Immature natural killer cell (primary cell): ENCODE data around the gene IMMP2L. TPM values are rescaled to one million over a fixed set of nuclear protein-coding genes. Genes with fewer than 3 reads are reported as not detected.
A peak's percentile ranks its signal among the peaks of the same experiment; 100 is the strongest.
"Not testable (repeated sequence)": the region's sequence is repeated elsewhere in the genome, so short reads cannot be mapped to it uniquely, and the experiment has no call there.

Experiments
- DNase-seq, 3 donors: peaks; one replicate each; pipeline ENCODE4 v3.0.0; 2022; ENCODE audit warnings: mixed read lengths in 1 of 3
- H3K27ac Mint-ChIP-seq, 6 donors: one replicate each; pipeline ENCODE4 v1.8.0; 2020; ENCODE audit warnings: mixed read lengths in 6 of 6, mild to moderate bottlenecking in 5 of 6, inconsistent platforms in 4 of 6, moderate library complexity in 3 of 6
- H3K27me3 Mint-ChIP-seq, 3 donors: one replicate each; pipeline ENCODE4 v1.8.0; 2020 to 2021; ENCODE audit warnings: low read depth in 3 of 3, mild to moderate bottlenecking in 3 of 3, mixed read lengths in 3 of 3, moderate library complexity in 3 of 3, inconsistent platforms in 1 of 3
- H3K36me3 Mint-ChIP-seq, 3 donors: one replicate each; pipeline ENCODE4 v1.8.0; 2020; ENCODE audit warnings: mixed read lengths in 3 of 3, inconsistent platforms in 2 of 3, mild to moderate bottlenecking in 2 of 3
- H3K4me1 Mint-ChIP-seq, 2 donors: one replicate each; pipeline ENCODE4 v1.8.0; 2020; ENCODE audit warnings: inconsistent platforms in 2 of 2, mild to moderate bottlenecking in 2 of 2, mixed read lengths in 2 of 2, moderate library complexity in 1 of 2
- H3K4me3 Mint-ChIP-seq, 5 donors: one replicate each; pipeline ENCODE4 v1.8.0; 2020; ENCODE audit warnings: mild to moderate bottlenecking in 5 of 5, mixed read lengths in 5 of 5, inconsistent platforms in 3 of 5, moderate library complexity in 3 of 5
- H3K9me3 Mint-ChIP-seq, 6 donors: one replicate each; pipeline ENCODE4 v1.8.0; 2020; ENCODE audit warnings: mild to moderate bottlenecking in 6 of 6, mixed read lengths in 6 of 6, inconsistent platforms in 4 of 6, moderate library complexity in 3 of 6
- polyA plus RNA-seq, 3 donors: library from polyadenylated mRNA; unstranded; fragments of 300-500 nt; fragmentation: Illumina TruSeq; gene quantifications; one replicate each; pipeline ENCODE4 v1.2.3, GENCODE V29; 2021

The IMMP2L gene
- polyA plus RNA-seq, 3 donors from 2014 or later, result 17.0 to 20.7 TPM; not detected in 1

DNA sequence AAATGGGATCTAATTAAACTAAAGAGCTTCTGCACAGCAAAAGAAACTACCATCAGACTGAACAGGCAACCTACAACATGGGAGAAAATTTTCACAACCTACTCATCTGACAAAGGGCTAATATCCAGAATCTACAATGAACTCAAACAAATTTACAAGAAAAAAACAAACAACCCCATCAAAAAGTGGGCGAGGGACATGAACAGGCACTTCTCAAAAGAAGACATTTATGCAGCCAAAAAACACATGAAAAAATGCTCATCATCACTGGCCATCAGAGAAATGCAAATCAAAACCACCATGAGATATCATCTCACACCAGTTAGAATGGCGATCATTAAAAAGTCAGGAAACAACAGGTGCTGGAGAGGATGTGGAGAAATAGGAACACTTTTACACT, 111.6 kb downstream of the IMMP2L start:
- not testable (repeated sequence) for H3K4me1 Mint-ChIP-seq, H3K36me3 Mint-ChIP-seq, DNase-seq, H3K27me3 Mint-ChIP-seq, H3K4me3 Mint-ChIP-seq, H3K27ac Mint-ChIP-seq
- peaks cover 0 to 16% (median 2%) of the 10 kb centered on the region in 6 donors for H3K9me3 Mint-ChIP-seq

DNA sequence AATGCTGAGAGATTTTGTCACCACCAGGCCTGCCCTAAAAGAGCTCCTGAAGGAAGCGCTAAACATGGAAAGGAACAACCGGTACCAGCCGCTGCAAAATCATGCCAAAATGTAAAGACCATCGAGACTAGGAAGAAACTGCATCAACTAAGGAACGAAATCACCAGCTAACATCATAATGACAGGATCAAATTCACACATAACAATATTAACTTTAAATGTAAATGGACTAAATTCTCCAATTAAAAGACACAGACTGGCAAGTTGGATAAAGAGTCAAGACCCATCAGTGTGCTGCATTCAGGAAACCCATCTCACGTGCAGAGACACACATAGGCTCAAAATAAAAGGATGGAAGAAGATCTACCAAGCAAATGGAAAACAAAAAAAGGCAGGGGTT, 114.8 kb downstream of the IMMP2L start:
- not testable (repeated sequence) for H3K36me3 Mint-ChIP-seq, H3K27me3 Mint-ChIP-seq, H3K27ac Mint-ChIP-seq, H3K4me1 Mint-ChIP-seq, DNase-seq, H3K4me3 Mint-ChIP-seq
- H3K9me3 Mint-ChIP-seq, result peaks cover 2 to 14% (median 8%) of the 10 kb centered on the region in 6 donors

DNA sequence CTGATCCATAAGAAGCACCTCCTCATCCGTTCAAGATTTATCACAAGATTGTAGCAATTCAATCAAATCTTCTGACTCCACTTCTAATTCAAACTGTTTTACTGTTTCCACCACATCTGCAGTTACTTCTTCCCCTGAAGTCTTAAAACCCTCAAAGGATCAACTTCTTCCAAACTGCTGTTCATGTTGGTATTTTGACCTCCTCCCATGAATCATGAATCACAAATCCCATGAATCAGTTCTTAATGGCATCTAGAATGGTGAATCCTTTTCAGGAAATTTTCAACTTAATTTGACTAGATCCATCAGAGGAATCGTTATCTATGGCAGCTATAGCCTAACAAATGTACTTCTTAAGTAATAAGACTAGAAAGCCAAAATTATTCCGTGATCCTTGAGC, 122.3 kb downstream of the IMMP2L start:
- Mint-ChIP-seq H3K27me3 (peaks cover 0 to 2% (median 1%) of the 10 kb centered on the region in 3 donors), H3K27ac (no peak overlapping the region), H3K9me3 (peaks cover 8 to 39% (median 21%) of the 10 kb centered on the region in 6 donors), H3K4me3 (no peak overlapping the region), H3K36me3 (peaks cover 0 to 3% (median under 1%) of the 10 kb centered on the region in 3 donors), H3K4me1 (no peaks in the 10 kb centered on the region)
- no peak for DNase-seq

DNA sequence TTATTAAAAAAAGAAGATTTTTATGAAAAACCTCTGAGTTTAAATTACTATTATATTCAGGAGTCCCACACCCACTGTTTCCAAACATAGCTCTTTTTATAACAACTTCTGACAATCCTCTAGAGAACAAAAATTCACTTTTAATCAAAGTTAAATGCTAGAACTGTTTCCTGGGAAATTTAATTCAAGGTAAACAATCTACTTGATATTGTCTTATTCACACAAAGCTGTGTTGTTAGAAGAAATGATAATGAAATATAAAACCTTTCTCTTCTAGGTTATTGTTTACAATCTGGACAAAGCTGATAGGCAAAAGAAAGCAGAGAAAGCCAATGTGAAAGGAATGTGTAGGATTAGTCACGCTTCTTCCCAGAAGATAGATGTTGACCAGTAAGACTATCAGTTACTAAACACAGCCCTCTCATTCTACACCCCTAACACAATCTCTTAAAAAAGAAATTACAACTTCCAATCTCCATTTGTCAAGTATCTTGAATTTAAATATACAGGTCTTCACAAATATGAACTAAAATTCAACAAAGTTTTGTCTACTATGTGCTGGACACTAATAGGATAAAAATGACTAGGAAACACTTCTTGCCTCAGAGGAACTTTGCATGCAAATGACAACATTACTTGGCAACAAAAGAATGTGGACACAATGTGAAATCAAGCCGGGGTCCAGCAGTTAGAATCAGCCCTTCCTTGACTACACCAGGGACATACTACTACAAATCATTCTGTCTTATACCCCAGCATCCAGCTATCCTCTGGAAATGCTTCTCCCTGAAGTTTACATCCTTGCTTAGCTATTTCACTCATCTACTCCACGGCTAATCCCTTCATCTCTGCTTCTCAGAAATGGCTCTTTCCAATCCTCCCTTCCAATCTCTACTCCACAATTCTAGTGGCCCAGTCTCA, 123.7 kb downstream of the IMMP2L start:
- Mint-ChIP-seq H3K4me3 (no peak overlapping the region), H3K27me3 (peaks cover 0 to 2% (median 1%) of the 10 kb centered on the region in 3 donors), H3K27ac (no peak overlapping the region), H3K4me1 (no peaks in the 10 kb centered on the region), H3K36me3 (peaks cover 0 to 9% (median 4%) of the 10 kb centered on the region in 3 donors), H3K9me3 (peaks cover 13 to 52% (median 30%) of the 10 kb centered on the region in 6 donors)
- no peak for DNase-seq

DNA sequence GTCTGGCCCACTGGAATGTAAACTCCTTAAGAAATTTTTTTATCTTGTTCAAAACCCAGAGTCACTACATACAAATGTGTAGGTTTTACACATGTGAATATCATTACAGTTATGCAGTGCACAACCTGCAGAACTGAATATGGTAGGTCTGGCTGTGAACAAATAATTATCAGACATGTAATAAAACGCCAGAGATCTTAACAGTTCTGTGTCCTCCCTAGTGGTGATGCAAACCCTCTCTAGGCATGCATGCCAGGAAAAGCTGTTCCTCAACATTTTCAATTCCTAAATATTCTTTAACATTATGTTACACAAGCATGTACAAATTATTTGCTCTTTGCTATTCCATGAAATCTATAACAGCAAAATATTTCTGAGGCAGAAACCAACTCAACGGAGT, 124.6 kb downstream of the IMMP2L start:
- H3K4me1 Mint-ChIP-seq, result no peaks in the 10 kb centered on the region
- no peak for DNase-seq
- H3K27ac Mint-ChIP-seq, result no peak overlapping the region
- H3K36me3 Mint-ChIP-seq, result peaks cover 3 to 18% (median 10%) of the 10 kb centered on the region in 3 donors
- H3K4me3 Mint-ChIP-seq, result no peak overlapping the region
- peaks cover 0 to 2% (median 1%) of the 10 kb centered on the region in 3 donors for H3K27me3 Mint-ChIP-seq
- H3K9me3 Mint-ChIP-seq, result peaks cover 17 to 61% (median 39%) of the 10 kb centered on the region in 6 donors

DNA sequence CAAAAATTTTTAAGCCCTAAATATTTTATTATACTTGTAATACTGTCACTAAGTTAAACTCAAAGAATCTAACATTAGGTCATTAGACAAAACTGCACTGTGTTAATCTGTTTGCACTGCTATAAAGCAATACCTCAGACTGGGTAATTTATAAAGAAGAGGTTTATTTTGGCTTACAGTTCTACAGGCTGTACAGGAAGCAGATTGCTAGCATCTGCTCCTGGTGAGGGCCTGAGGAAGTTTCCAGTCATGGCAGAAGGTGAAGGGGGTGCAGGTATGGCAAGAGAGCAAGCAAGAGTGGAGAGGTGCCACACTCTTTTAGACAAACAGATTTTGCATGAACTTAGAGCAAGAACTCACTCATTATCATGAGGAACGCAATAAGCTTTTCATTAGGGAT, 125.7 kb downstream of the IMMP2L start:
- no peak overlapping the region for H3K4me3 Mint-ChIP-seq
- H3K36me3 Mint-ChIP-seq, result peaks cover 9 to 23% (median 10%) of the 10 kb centered on the region in 3 donors
- peaks cover 23 to 64% (median 42%) of the 10 kb centered on the region in 6 donors for H3K9me3 Mint-ChIP-seq
- DNase-seq, result no peak
- H3K27ac Mint-ChIP-seq, result no peak overlapping the region
- H3K4me1 Mint-ChIP-seq, result no peaks in the 10 kb centered on the region
- peaks cover 0 to 2% (median 1%) of the 10 kb centered on the region in 3 donors for H3K27me3 Mint-ChIP-seq

DNA sequence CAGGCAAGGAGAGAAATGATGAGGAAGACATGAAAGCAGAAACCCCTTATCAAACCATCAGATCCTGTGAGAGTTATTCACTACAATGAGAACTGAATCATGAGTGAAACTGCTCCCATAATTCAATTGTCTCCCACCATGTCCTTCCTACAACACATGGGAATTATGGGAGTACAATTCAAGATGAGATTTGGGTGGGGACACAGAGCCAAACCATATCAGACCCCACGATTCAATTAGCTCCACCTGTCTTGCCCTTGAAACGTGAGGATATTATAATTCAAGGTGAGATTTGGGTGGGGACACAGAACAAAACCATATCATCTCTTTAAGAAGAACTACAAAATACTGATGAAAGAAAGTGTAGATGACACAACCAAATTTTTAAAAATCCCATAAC, 128.9 kb downstream of the IMMP2L start:
- DNase-seq, result no peak
- H3K4me1 Mint-ChIP-seq, result no peaks in the 10 kb centered on the region
- no peak overlapping the region for H3K4me3 Mint-ChIP-seq
- no peak overlapping the region for H3K27ac Mint-ChIP-seq
- peaks cover 9 to 23% (median 10%) of the 10 kb centered on the region in 3 donors for H3K36me3 Mint-ChIP-seq
- peaks cover 0 to 4% (median 2%) of the 10 kb centered on the region in 3 donors for H3K27me3 Mint-ChIP-seq
- H3K9me3 Mint-ChIP-seq, result peaks cover 20 to 56% (median 36%) of the 10 kb centered on the region in 6 donors

DNA sequence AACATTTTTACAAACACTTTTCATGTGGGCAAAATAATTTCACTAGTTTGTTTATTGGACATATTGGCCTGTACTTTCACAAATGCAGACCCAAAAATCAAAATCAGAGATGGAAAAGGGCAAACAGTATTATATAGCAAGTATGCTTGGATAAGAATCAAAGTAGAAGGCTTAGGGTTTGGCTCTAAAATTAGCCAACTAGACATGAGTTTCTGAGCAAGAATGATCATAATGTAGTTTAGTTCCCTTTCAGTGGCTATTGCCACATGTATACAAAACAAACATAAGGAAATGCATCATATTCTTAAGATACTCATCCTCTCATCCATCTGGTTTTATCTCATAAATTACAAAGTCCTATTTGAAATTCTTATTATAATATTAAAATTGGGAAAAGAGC, 132.5 kb downstream of the IMMP2L start:
- Mint-ChIP-seq H3K27me3 (peaks cover 0 to 2% (median 0%) of the 10 kb centered on the region in 3 donors), H3K36me3 (peaks cover 8 to 19% (median 9%) of the 10 kb centered on the region in 3 donors), H3K4me3 (no peak overlapping the region), H3K9me3 (peaks cover 15 to 38% (median 24%) of the 10 kb centered on the region in 6 donors), H3K27ac (no peak overlapping the region), H3K4me1 (no peaks in the 10 kb centered on the region)
- no peak for DNase-seq

DNA sequence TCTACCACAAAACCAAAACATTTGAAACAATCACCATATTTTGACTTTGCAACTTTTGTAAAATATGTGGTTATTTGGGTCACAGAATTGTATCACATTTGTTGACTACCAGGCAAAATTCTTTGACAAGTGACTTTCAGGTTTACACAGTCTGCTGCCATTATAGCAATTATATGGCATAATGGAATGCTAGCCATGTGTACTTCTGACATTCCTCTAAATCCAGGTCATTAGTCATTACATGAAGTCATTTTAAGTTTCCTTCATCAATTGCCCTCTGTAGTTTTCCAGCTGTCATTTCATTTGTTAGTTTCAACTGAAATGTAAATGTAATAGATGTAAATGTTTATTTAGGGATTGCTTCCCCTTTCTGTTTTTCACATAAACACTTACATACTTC, 137.5 kb downstream of the IMMP2L start:
- H3K27ac Mint-ChIP-seq, result no peak overlapping the region
- H3K36me3 Mint-ChIP-seq, result peaks cover 0 to 4% (median 0%) of the 10 kb centered on the region in 3 donors
- no peak overlapping the region for H3K4me3 Mint-ChIP-seq
- H3K27me3 Mint-ChIP-seq, result peaks cover 0 to 2% (median 0%) of the 10 kb centered on the region in 3 donors
- peaks cover 2 to 32% (median 26%) of the 10 kb centered on the region in 6 donors for H3K9me3 Mint-ChIP-seq
- H3K4me1 Mint-ChIP-seq, result no peaks in the 10 kb centered on the region
- no peak for DNase-seq

DNA sequence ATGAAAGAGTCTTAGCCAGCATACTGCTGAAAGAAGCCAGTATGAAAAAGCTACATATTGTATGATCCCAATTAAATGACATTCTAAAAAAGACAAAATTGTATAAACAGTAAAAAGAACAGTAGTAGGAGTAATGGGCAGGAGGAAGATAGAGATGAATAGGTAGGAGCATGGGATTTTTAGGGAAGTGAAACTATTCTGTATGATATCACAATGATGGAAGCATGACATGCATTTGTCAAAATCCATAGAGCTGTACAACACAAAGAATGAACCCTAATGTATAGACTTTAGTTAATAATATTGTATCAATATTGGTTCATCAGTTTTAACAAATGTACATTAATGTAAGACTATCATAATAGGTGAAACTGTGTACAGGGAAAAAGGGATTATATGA, 147.9 kb downstream of the IMMP2L start:
- Mint-ChIP-seq H3K4me3 (no peak overlapping the region), H3K27ac (no peak overlapping the region), H3K36me3 (peaks cover 0 to 7% (median 5%) of the 10 kb centered on the region in 3 donors), H3K27me3 (peaks cover 0 to 1% (median 0%) of the 10 kb centered on the region in 3 donors), H3K4me1 (no peaks in the 10 kb centered on the region), H3K9me3 (peaks cover 0 to 9% (median 6%) of the 10 kb centered on the region in 6 donors)
- DNase-seq, result no peak

DNA sequence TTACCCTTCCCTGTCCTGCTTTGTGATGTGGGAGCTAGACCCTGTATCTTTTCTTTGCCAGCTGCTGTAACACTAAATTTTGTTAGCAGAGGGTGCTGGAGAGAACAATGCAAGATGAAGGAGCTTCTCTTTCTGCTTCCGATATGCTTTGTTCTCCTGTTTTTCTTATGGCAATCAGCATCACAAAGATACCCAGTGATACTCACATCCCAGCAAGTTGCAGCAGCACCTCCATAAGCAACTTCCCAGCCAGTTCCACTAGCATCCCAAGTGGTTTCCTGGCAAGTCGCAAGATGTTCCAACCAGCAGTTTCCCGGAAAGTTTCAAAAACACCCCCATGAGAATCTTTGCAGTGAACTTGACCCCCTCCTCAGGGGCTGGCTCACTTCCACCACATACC, 148.6 kb downstream of the IMMP2L start:
- Mint-ChIP-seq H3K9me3 (peaks cover 0 to 7% (median 4%) of the 10 kb centered on the region in 6 donors), H3K27me3 (peaks cover 0 to 1% (median 0%) of the 10 kb centered on the region in 3 donors), H3K4me3 (no peak overlapping the region), H3K27ac (peak overlapping the region in 1 of 6 donors; percentile 9), H3K36me3 (peaks cover 0 to 7% (median 5%) of the 10 kb centered on the region in 3 donors), H3K4me1 (no peaks in the 10 kb centered on the region)
- DNase-seq, result no peak

DNA sequence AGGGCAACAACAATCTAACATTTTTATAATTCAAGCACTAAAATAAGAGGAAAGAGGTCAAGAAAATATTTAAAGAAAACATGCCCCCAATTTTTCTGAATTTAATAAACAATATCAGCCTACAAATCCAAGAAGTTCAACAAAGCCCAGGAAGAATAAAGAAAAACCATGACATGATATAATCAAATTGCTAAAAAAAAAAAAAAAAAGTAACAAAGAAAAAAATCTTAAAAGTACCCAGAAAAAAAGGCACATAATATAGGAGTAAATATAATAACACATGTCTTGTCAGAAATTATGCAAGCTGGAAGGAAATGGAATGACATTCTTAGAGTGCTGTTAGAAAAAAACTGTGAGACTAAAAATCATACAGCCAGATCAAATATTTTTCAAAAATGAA, 151.4 kb downstream of the IMMP2L start:
- Mint-ChIP-seq H3K27me3 (peaks cover 0 to 1% (median 0%) of the 10 kb centered on the region in 3 donors), H3K9me3 (peaks cover 4 to 10% (median 5%) of the 10 kb centered on the region in 6 donors), H3K27ac (no peak overlapping the region)

DNA sequence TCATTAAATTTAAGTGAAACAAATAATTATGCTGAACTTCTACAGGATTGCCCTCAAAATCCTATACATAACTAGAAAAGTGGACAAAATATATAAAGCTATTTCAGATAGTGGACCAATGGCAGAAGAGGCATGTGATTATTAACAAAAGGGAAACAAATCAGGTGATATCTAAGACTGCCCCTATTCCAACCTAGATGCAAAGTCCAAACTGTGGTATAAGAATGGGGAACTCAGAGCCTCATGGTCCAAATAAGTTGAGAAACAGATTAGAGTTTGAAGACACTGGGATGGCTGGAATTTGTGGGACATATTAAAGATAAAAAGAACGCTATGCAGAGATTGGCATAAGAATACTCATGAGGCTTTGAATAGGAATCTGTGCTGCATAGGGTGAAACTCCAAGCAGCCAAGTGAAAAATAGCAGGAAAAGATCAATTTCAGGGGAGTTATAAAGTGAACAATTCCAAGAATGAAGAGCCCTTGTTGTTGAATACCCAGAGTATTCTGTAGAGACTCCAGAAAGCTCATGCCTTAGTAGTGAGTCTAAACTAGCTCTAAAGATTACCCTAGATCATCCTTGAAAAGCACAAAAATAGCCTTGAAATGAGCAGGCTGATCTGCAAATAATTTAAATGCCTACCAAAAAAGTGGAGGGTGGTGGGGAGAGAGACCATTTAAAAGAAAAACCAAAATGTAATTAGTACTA, 152.4 kb downstream of the IMMP2L start:
- Mint-ChIP-seq H3K4me3 (no peak overlapping the region), H3K9me3 (peaks cover 4 to 10% (median 5%) of the 10 kb centered on the region in 6 donors), H3K4me1 (no peaks in the 10 kb centered on the region), H3K27ac (no peak overlapping the region), H3K27me3 (peaks cover 0 to 1% (median 0%) of the 10 kb centered on the region in 3 donors), H3K36me3 (peaks cover 0 to 7% (median 5%) of the 10 kb centered on the region in 3 donors)
- DNase-seq, result no peak

More for the DNA sequence above, 151.4 kb downstream of the IMMP2L start:
- DNase-seq, result no peak
- Mint-ChIP-seq H3K4me1 (no peaks in the 10 kb centered on the region), H3K36me3 (peaks cover 0 to 7% (median 5%) of the 10 kb centered on the region in 3 donors), H3K4me3 (no peak overlapping the region)
